Progenitor cell of endocrine pancreas (in vitro differentiated cells): ENCODE results near the gene NCOA7. TPM values are rescaled to one million over a fixed set of nuclear protein-coding genes. Genes with fewer than 3 reads are reported as not detected.

Source experiments
- DNase-seq: peaks from one replicate; pipeline ENCODE4 v3.0.0; 2021; ENCODE audit warnings: low spot score; ENCODE audit not compliant: unreplicated experiment
- H3K27ac Mint-ChIP-seq: 2 replicates; pipeline ENCODE4 v1.8.0; 2021; ENCODE audit warnings: mild to moderate bottlenecking, moderate library complexity, mixed read lengths
- H3K27me3 Mint-ChIP-seq: 2 replicates; pipeline ENCODE4 v1.8.0; 2021; ENCODE audit warnings: mixed read lengths
- H3K36me3 Mint-ChIP-seq: 2 replicates; pipeline ENCODE4 v1.8.0; 2022; ENCODE audit warnings: mixed read lengths; ENCODE audit not compliant: insufficient read depth
- H3K4me1 Mint-ChIP-seq: 2 replicates; pipeline ENCODE4 v1.8.0; 2021; ENCODE audit warnings: low read depth, mixed read lengths
- H3K4me3 Mint-ChIP-seq: 2 replicates; pipeline ENCODE4 v1.8.0; 2021; ENCODE audit warnings: low read depth, mild to moderate bottlenecking, moderate library complexity, mixed read lengths
- H3K9me3 Mint-ChIP-seq: 2 replicates; pipeline ENCODE4 v1.8.0; 2021; ENCODE audit warnings: low read depth, mixed read lengths
- CTCF ChIP-seq: fragments of 200-600 bp; sonication (generic); IDR thresholded peaks from one replicate; pipeline ENCODE4 v1.5.0; 2021; ENCODE audit warnings: antibody characterized with exemption, mild to moderate bottlenecking; ENCODE audit not compliant: unreplicated experiment
- total RNA-seq: library from RNA; stranded (reverse); gene quantifications from 2 replicates; pipeline ENCODE4 v1.2.1, GENCODE V29; 2021

The NCOA7 gene
- total RNA-seq, 1 donor from 2014 or later: 18.0 TPM

- Mint-ChIP-seq H3K9me3 (no peaks in the 10 kb centered on the region), H3K27me3 (no peaks in the 10 kb centered on the region), H3K4me3 (no peak overlapping the region), H3K36me3 (peaks cover 1% of the 10 kb centered on the region), H3K27ac (no peak overlapping the region), H3K4me1 (peaks cover 17% of the 10 kb centered on the region)
- no peak for TF ChIP-seq CTCF
- no peak for DNase-seq
Observed at GRCh38 chr6:125811259-125811658, 20.5 kb downstream of the NCOA7 start.

- no peak for TF ChIP-seq CTCF
- Mint-ChIP-seq H3K9me3 (no peaks in the 10 kb centered on the region), H3K27ac (peak overlapping the region; percentile 43), H3K36me3 (no peaks in the 10 kb centered on the region), H3K4me3 (no peak overlapping the region), H3K4me1 (peaks cover 24% of the 10 kb centered on the region), H3K27me3 (no peaks in the 10 kb centered on the region)
- DNase-seq: no peak
Observed at GRCh38 chr6:125812394-125813292, 21.9 kb downstream of the NCOA7 start.

GRCh38 chr6:125814481-125814880, 23.7 kb downstream of the NCOA7 start:
- Mint-ChIP-seq H3K27me3 (no peaks in the 10 kb centered on the region), H3K4me1 (peaks cover 40% of the 10 kb centered on the region), H3K4me3 (no peak overlapping the region), H3K27ac (no peak overlapping the region), H3K9me3 (no peaks in the 10 kb centered on the region), H3K36me3 (no peaks in the 10 kb centered on the region)
- DNase-seq: no peak
- no peak for TF ChIP-seq CTCF

- H3K4me3 Mint-ChIP-seq: no peak overlapping the region
- H3K9me3 Mint-ChIP-seq: no peaks in the 10 kb centered on the region
- no peaks in the 10 kb centered on the region for H3K27me3 Mint-ChIP-seq
- H3K27ac Mint-ChIP-seq: peak overlapping the region; percentile 50
- TF ChIP-seq CTCF: no peak
- DNase-seq: no peak
- no peaks in the 10 kb centered on the region for H3K36me3 Mint-ChIP-seq
- H3K4me1 Mint-ChIP-seq: peaks cover 46% of the 10 kb centered on the region
Observed at GRCh38 chr6:125815080-125815910, 24.5 kb downstream of the NCOA7 start.

GRCh38 chr6:125816828-125817280, 26.1 kb downstream of the NCOA7 start:
- TF ChIP-seq CTCF: no peak
- no peak for DNase-seq
- Mint-ChIP-seq H3K9me3 (no peaks in the 10 kb centered on the region), H3K27me3 (no peaks in the 10 kb centered on the region), H3K4me3 (no peak overlapping the region), H3K36me3 (no peaks in the 10 kb centered on the region), H3K27ac (no peak overlapping the region), H3K4me1 (peaks cover 50% of the 10 kb centered on the region)
